H1 (cell line): Measurements from ENCODE around the gene RANBP9. TPM values are rescaled to one million over a fixed set of nuclear protein-coding genes. Genes with fewer than 3 reads are reported as not detected.

Source experiments
- CTCF ChIA-PET: fragments of 300-600 bp; sonication (Branson Sonifier 250); formaldehyde crosslinking; loops from one replicate; lab custom pipeline; 2021; ENCODE audit not compliant: partially characterized antibody; lab: Charles Lee
- POLR2A ChIA-PET: fragments of 300-600 bp; sonication (Branson Sonifier 250); formaldehyde crosslinking; loops from one replicate; lab custom pipeline; 2021; ENCODE audit warnings: inconsistent platforms; ENCODE audit not compliant: partially characterized antibody; lab: Charles Lee
- DNase-seq, 2 experiments: peaks; one replicate each; pipeline versions ENCODE4 v3.0.0 to v3.0.0-alpha.2; 2010 to 2022; ENCODE audit warnings: low spot score in 2 of 2, low read depth in 1 of 2, mixed read lengths in 1 of 2
- FAIRE-seq: peaks from 2 replicates; lab custom pipeline; 2011; peaks lifted over from hg19 to GRCh38; lab: Jason Lieb, UNC
- H2AFZ ChIP-seq: 2 replicates; pipeline ENCODE4 v1.8.1; 2012; ENCODE audit warnings: low read length, inconsistent platforms
- H2AK5ac ChIP-seq: 2 replicates; pipeline ENCODE4 v1.6.1; 2013; ENCODE audit warnings: low read depth, low read length
- H2BK120ac ChIP-seq: replicated peaks from 2 replicates; pipeline ENCODE3; 2013; ENCODE audit warnings: low read depth, low read length, inconsistent platforms
- H2BK12ac ChIP-seq: 2 replicates; pipeline ENCODE4 v1.6.1; 2013; ENCODE audit warnings: low read depth, low read length
- H2BK15ac ChIP-seq: 2 replicates; pipeline ENCODE4 v1.6.1; 2013; ENCODE audit warnings: low read length
- H2BK20ac ChIP-seq: 2 replicates; pipeline ENCODE4 v1.6.1; 2013; ENCODE audit warnings: low read length
- H2BK5ac ChIP-seq: 2 replicates; pipeline ENCODE4 v1.6.1; 2013; ENCODE audit warnings: low read depth, low read length
- H3K14ac ChIP-seq: 2 replicates; pipeline ENCODE4 v1.6.1; 2013; ENCODE audit warnings: inconsistent platforms; ENCODE audit not compliant: insufficient read length
- H3K18ac ChIP-seq: 2 replicates; pipeline ENCODE4 v1.6.1; 2013; ENCODE audit warnings: low read length; ENCODE audit errors: extremely low read depth
- H3K23ac ChIP-seq: 2 replicates; pipeline ENCODE4 v1.6.1; 2013; ENCODE audit warnings: inconsistent platforms; ENCODE audit not compliant: insufficient read length
- H3K23me2 ChIP-seq: 2 replicates; pipeline ENCODE4 v1.6.1; 2013; ENCODE audit warnings: low read depth, low read length
- H3K27ac ChIP-seq: 2 replicates; pipeline ENCODE4 v1.6.1; 2011; ENCODE audit warnings: low read depth, low read length, inconsistent platforms
- H3K27me3 ChIP-seq, 4 experiments: replicated peaks in 1 of 4; 1 replicate in 1 of 4; 2 replicates in 3 of 4; pipeline versions ENCODE4 v1.6.1 to v1.8.1; 2011 to 2013; ENCODE audit warnings: low read length in 3 of 4, mild to moderate bottlenecking in 3 of 4, inconsistent platforms in 2 of 4, mixed read lengths in 2 of 4, moderate library complexity in 1 of 4; ENCODE audit not compliant: control insufficient read depth in 3 of 4, insufficient read depth in 3 of 4; ENCODE audit errors: extremely low read depth in 1 of 4
- H3K36me3 ChIP-seq, 4 experiments: 2 replicates each; pipeline versions ENCODE4 v1.6.1 to v1.8.1; 2011 to 2013; ENCODE audit warnings: mild to moderate bottlenecking in 4 of 4, low read length in 3 of 4, moderate library complexity in 2 of 4, control low read depth in 1 of 4, inconsistent platforms in 1 of 4; ENCODE audit not compliant: insufficient read depth in 4 of 4, control insufficient read depth in 2 of 4
- H3K4ac ChIP-seq: replicated peaks from 2 replicates; pipeline ENCODE3; 2013; ENCODE audit warnings: low read length, low read depth, mixed read lengths, inconsistent platforms; ENCODE audit not compliant: insufficient read length
- H3K4me1 ChIP-seq, 4 experiments: replicated peaks in 1 of 4; 1 replicate in 1 of 4; 2 replicates in 3 of 4; pipeline versions ENCODE4 v1.6.1 to v1.8.1; 2011 to 2013; ENCODE audit warnings: low read length in 3 of 4, inconsistent platforms in 2 of 4, mixed read lengths in 1 of 4; ENCODE audit not compliant: insufficient read depth in 4 of 4, control insufficient read depth in 3 of 4
- H3K4me2 ChIP-seq, 2 experiments: 2 replicates each; pipeline versions ENCODE4 v1.6.1 to v1.8.1; 2011 to 2013; ENCODE audit warnings: low read depth in 2 of 2, low read length in 2 of 2, control low read depth in 1 of 2, inconsistent platforms in 1 of 2, mild to moderate bottlenecking in 1 of 2; ENCODE audit not compliant: insufficient read depth in 1 of 2
- H3K4me3 ChIP-seq, 4 experiments: fragments of 200-600, 300-600 bp in 1 of 4; sonication (generic), shearing (Covaris generic), sonication (Bioruptor Twin) in 1 of 4; 2 replicates each; pipeline versions ENCODE4 v1.5.1 to v1.8.1; 2011 to 2016; ENCODE audit warnings: low read length in 4 of 4, low read depth in 3 of 4, control low read depth in 2 of 4, inconsistent platforms in 2 of 4, mild to moderate bottlenecking in 2 of 4, mixed read lengths in 1 of 4, moderate library complexity in 1 of 4; ENCODE audit not compliant: insufficient read depth in 2 of 4; ENCODE audit errors: extremely low read depth in 1 of 4
- H3K56ac ChIP-seq: replicated peaks from 2 replicates; pipeline ENCODE3; 2013; ENCODE audit warnings: low read depth, mild to moderate bottlenecking, mixed read lengths, low read length, inconsistent platforms; ENCODE audit not compliant: insufficient read length
- H3K79me1 ChIP-seq: 2 replicates; pipeline ENCODE4 v1.6.1; 2013; ENCODE audit warnings: low read depth, low read length, control low read depth
- H3K79me2 ChIP-seq, 2 experiments: 2 replicates each; pipeline versions ENCODE4 v1.6.1 to v1.8.1; 2012 to 2013; ENCODE audit warnings: low read length in 2 of 2, mild to moderate bottlenecking in 2 of 2, inconsistent platforms in 1 of 2; ENCODE audit not compliant: insufficient read depth in 2 of 2, control insufficient read depth in 1 of 2
- H3K9ac ChIP-seq, 4 experiments: replicated peaks in 1 of 4; 1 replicate in 1 of 4; 2 replicates in 3 of 4; pipeline versions ENCODE4 v1.6.1 to v1.8.1; 2011 to 2013; ENCODE audit warnings: low read depth in 3 of 4, low read length in 3 of 4, control low read depth in 2 of 4, mild to moderate bottlenecking in 2 of 4, moderate library complexity in 2 of 4, inconsistent platforms in 1 of 4; ENCODE audit errors: extremely low read depth in 1 of 4
- H3K9me3 ChIP-seq, 2 experiments: 2 replicates each; pipeline versions ENCODE4 v1.6.1 to v1.8.1; 2012 to 2013; ENCODE audit warnings: mild to moderate bottlenecking in 2 of 2, moderate library complexity in 2 of 2, control low read depth in 1 of 2, inconsistent platforms in 1 of 2, low read depth in 1 of 2, low read length in 1 of 2, mixed read lengths in 1 of 2; ENCODE audit not compliant: insufficient read depth in 2 of 2
- H4K20me1 ChIP-seq, 2 experiments: replicated peaks in 1 of 2; 2 replicates each; pipeline versions ENCODE3 to v1.8.1; 2011 to 2013; ENCODE audit warnings: inconsistent platforms in 2 of 2, low read length in 2 of 2, mild to moderate bottlenecking in 1 of 2; ENCODE audit not compliant: insufficient read depth in 2 of 2, control insufficient read depth in 1 of 2
- H4K5ac ChIP-seq: 2 replicates; pipeline ENCODE4 v1.6.1; 2013; ENCODE audit warnings: low read length, low read depth, mixed read lengths, inconsistent platforms; ENCODE audit not compliant: insufficient read length
- H4K8ac ChIP-seq: 2 replicates; pipeline ENCODE4 v1.8.0; 2013; ENCODE audit warnings: mild to moderate bottlenecking, moderate library complexity, low read length, inconsistent platforms; ENCODE audit not compliant: insufficient read depth; ENCODE audit errors: extremely low read depth
- H4K91ac ChIP-seq: replicated peaks from 2 replicates; pipeline ENCODE3; 2013; ENCODE audit warnings: low read length, mixed read lengths, inconsistent platforms; ENCODE audit not compliant: insufficient read length
- CHD1 ChIP-seq: IDR thresholded peaks from 2 replicates; pipeline ENCODE4 v1.6.1; 2012; ENCODE audit warnings: low read depth, low read length, improper control_type of control experiment
- EGR1 ChIP-seq: IDR thresholded peaks from 2 replicates; pipeline ENCODE4 v1.6.1; 2011; ENCODE audit warnings: low read depth, low read length, borderline replicate concordance
- EP300 ChIP-seq, 2 experiments: IDR thresholded peaks; 1 replicate in 1 of 2; 2 replicates in 1 of 2; pipeline ENCODE4 v1.6.1; 2011 to 2012; ENCODE audit warnings: low read depth in 2 of 2, low read length in 2 of 2, mild to moderate bottlenecking in 2 of 2, borderline replicate concordance in 1 of 2, inconsistent platforms in 1 of 2, moderate library complexity in 1 of 2
- KDM1A ChIP-seq: fragments of 200-600, 300-600 bp; sonication (generic); IDR thresholded peaks from 2 replicates; pipeline ENCODE4 v1.7.1; 2016; ENCODE audit warnings: mild to moderate bottlenecking, low read length, borderline replicate concordance
- RBBP5 ChIP-seq: IDR thresholded peaks from 2 replicates; pipeline ENCODE4 v1.7.1; 2012; ENCODE audit warnings: low read depth, mild to moderate bottlenecking, inconsistent platforms, low read length, moderate library complexity, borderline replicate concordance
- SAP30 ChIP-seq: fragments of 300-600 bp; sonication (generic); IDR thresholded peaks from 2 replicates; pipeline ENCODE4 v1.7.1; 2012; ENCODE audit warnings: low read length, moderate library complexity, mild to moderate bottlenecking, inconsistent platforms; ENCODE audit not compliant: insufficient read depth, insufficient replicate concordance
- SIN3A ChIP-seq, 2 experiments: IDR thresholded peaks in 1 of 2; conservative IDR thresholded peaks in 1 of 2; 2 replicates each; pipeline ENCODE4 v1.6.1; 2011 to 2012; ENCODE audit warnings: low read length in 2 of 2, improper control_type of control experiment in 1 of 2, low read depth in 1 of 2, mild to moderate bottlenecking in 1 of 2
- TAF1 ChIP-seq: IDR thresholded peaks from 2 replicates; pipeline ENCODE4 v1.6.1; 2011; ENCODE audit warnings: mild to moderate bottlenecking, low read depth, low read length
- USF2 ChIP-seq: IDR thresholded peaks from 2 replicates; pipeline ENCODE4 v1.6.1; 2011; ENCODE audit warnings: low read length, improper control_type of control experiment
- WGBS, 2 experiments: shearing (Covaris generic) in 1 of 2; methylation state at CpG; one replicate each; pipeline versions ENCODE4 v1.1.6 to v1.1.7; 2013 to 2015; ENCODE audit warnings: low lambda C conversion rate in 2 of 2, mixed read lengths in 2 of 2, inconsistent platforms in 1 of 2, low coverage in 1 of 2, missing lambda C conversion rate in 1 of 2; ENCODE audit not compliant: insufficient replicate concordance in 2 of 2, insufficient coverage in 1 of 2, insufficient read length in 1 of 2; ENCODE audit errors: extremely low coverage in 1 of 2, missing lambda C conversion rate in 1 of 2; 5-methylcytosine and 5-hydroxymethylcytosine counted together
- polyA plus RNA-seq, 7 experiments: library from polyadenylated mRNA; depleted of rRNA in 3 of 7; stranded (reverse) in 5 of 7; unstranded in 2 of 7; fragments of >200 nt in 5 of 7; fragments of 200-250 nt in 2 of 7; gene quantifications; 1 replicate in 5 of 7; 2 replicates in 1 of 7; 4 replicates in 1 of 7; pipeline versions ENCODE4 v1.2.1 to v1.2.3, GENCODE V29; 2011 to 2013; ENCODE audit warnings: missing spikeins in 2 of 7, mixed read lengths in 2 of 7
- total RNA-seq: library from RNA; stranded (reverse); fragmentation: NEBNext Ultra II Directional; extraction: Animal tissue kit (Norgen Biotek cat#: 25700); gene quantifications from 2 replicates; pipeline ENCODE4 v1.2.1, GENCODE V29; 2021

The RANBP9 gene
- total and polyA plus RNA-seq, 2 of the 8 experiments (the other 6 are each of a cell fraction or from before 2014, with no cell fraction given): 13.0 to 36.7 TPM

DNA sequence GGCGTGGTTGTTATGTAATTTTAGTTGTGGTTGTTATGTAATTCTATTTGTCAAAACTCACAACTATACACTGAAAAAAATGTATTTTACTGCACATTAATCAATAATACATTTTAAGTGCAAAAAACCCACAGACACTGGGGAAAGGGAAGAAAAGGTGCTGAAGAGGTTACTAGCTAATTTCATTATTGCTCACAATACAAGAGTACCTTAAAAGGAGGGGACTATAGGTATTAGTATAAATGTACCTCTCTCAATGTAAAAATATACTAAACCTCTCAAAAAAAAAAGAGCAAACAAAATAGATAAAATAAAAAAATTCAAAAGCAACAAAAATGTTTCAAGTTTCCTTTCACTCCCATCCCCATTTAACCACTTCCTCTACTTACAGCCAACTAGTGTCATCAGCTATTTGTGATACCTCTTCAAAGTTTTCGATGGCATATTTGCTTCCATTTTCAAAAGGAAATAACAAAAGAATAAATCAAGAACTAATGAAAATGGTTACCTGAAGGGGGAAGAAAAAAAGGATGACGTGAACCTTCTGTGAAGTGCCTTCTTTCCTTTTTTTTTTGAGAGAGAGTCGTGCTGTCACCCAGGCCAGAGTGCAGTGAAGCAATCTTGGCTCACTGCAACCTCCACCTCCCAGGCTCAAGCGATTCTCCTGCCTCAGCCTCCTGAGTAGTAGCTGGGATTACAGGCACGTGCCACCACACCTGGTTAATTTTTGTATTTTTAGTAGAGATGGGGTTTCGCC lies 30.2 kb downstream of the RANBP9 start:
- H3K9ac ChIP-seq: no peak overlapping the region
- no peak overlapping the region for H4K8ac ChIP-seq
- no peak overlapping the region for H2BK120ac ChIP-seq
- H2BK15ac ChIP-seq: no peak overlapping the region
- H3K23ac ChIP-seq: no peak overlapping the region
- ChIA-PET CTCF (interaction anchor here (0.5 to 0.7 kb wide), 3 partner anchors 19 to 362 kb away, joined by 3 read pairs; no protein-coding TSS in a partner anchor), POLR2A (no interaction called here)
- H3K36me3 ChIP-seq: no peaks in the 10 kb centered on the region; a peak in 1 of 8 replicates
- DNase-seq: no peak
- no peaks in the 10 kb centered on the region for H3K23me2 ChIP-seq
- WGBS, 2 experiments: 90% methylated on average over 7 of the region's 7 CpGs; no CpG with 5 or more reads in 1 of the 2 experiments
- no peak overlapping the region for H3K4me2 ChIP-seq
- no peak overlapping the region for H2BK20ac ChIP-seq
- peaks cover 3 to 6% of the 10 kb centered on the region in 2 experiments for H4K20me1 ChIP-seq
- no peak overlapping the region for H3K27ac ChIP-seq
- no peak for FAIRE-seq
- H3K4me3 ChIP-seq: no peak overlapping the region
- no peaks in the 10 kb centered on the region for H3K9me3 ChIP-seq
- no peak for TF ChIP-seq CHD1
- no peak for TF ChIP-seq RBBP5
- TF ChIP-seq EP300 (IDR thresholded peaks at IDR 0.05; ENCODE audit: borderline replicate concordance in 1 of 2, low read depth in 2 of 2, low read length in 2 of 2): no peak
- TF ChIP-seq TAF1: no peak
- TF ChIP-seq SAP30: no peak
- TF ChIP-seq KDM1A: no peak
- TF ChIP-seq USF2: no peak
- no peak for TF ChIP-seq EGR1
- no peak for TF ChIP-seq SIN3A (conservative IDR thresholded peaks at IDR 0.05 in 1 of 2, IDR thresholded peaks at IDR 0.05 in 1 of 2; ENCODE audit: low read depth in 1 of 2, low read length in 2 of 2)
- no peak overlapping the region for H2AK5ac ChIP-seq
- peaks cover 0 to 71% of the 10 kb centered on the region in 2 experiments; a peak in 2 of 4 replicates for H3K79me2 ChIP-seq
- no peak overlapping the region for H3K56ac ChIP-seq
- no peaks in the 10 kb centered on the region for H3K27me3 ChIP-seq
- no peak overlapping the region for H3K4ac ChIP-seq
- H3K18ac ChIP-seq: no peak overlapping the region
- H2AFZ ChIP-seq: no peak overlapping the region
- H2BK5ac ChIP-seq: no peak overlapping the region
- no peak overlapping the region for H3K14ac ChIP-seq
- no peak overlapping the region for H4K91ac ChIP-seq
- 0 out of 2 replicates have a peak, but pooled peaks cover 4% of the 10 kb centered on the region for H3K79me1 ChIP-seq
- H4K5ac ChIP-seq: no peak overlapping the region
- H2BK12ac ChIP-seq: no peak overlapping the region
- H3K4me1 ChIP-seq: no peaks in the 10 kb centered on the region
